HCT116 (cell line): ENCODE measurements around the gene TPMT. TPM values are rescaled to one million over a fixed set of nuclear protein-coding genes. Genes with fewer than 3 reads are reported as not detected.

Experiments
- ATAC-seq: fragments of 200-7000 bp; cut with Tn5 transposase; 2 replicates; pipeline ENCODE4 v1.9.1; 2020; ENCODE audit warnings: mild to moderate bottlenecking, moderate library complexity
- BruUV-seq: library from RNA; stranded (reverse); fragments of 400-500 nt; replicated peaks from 2 replicates; lab custom pipeline; 2021; lab: Mats Ljungman, UMichigan
- CTCF ChIA-PET: fragments of 300-600 bp; sonication (Branson Sonifier 250); formaldehyde crosslinking; loops from one replicate; lab custom pipeline; 2021; ENCODE audit warnings: antibody characterized with exemption; lab: Charles Lee
- POLR2A ChIA-PET: fragments of 300-600, 350-600 bp; sonication (Branson Sonifier 250); formaldehyde crosslinking; loops from one replicate; lab custom pipeline; 2021; ENCODE audit warnings: antibody characterized with exemption; lab: Charles Lee
- RAD21 ChIA-PET, 2 experiments: fragments of 300-600 bp; sonication (Branson Sonifier 250); formaldehyde crosslinking; loops; one replicate each; lab custom pipeline; 2023; ENCODE audit warnings: low total read pairs in 2 of 2; ENCODE audit not compliant: uncharacterized antibody in 2 of 2, unreplicated experiment in 2 of 2, low non-redundant PET in 1 of 2; lab: Charles Lee
- DNase-seq: peaks from one replicate; pipeline ENCODE4 v3.0.0-alpha.2; 2010; ENCODE audit warnings: low read depth, low spot score
- H2AFZ ChIP-seq: fragments of 200-600 bp; shearing (Covaris generic), sonication (generic); 2 replicates; pipeline ENCODE4 v1.6.1; 2017; ENCODE audit warnings: low read depth, mixed run types, mixed read lengths, antibody characterized with exemption, low read length; ENCODE audit not compliant: poor library complexity, severe bottlenecking
- H3K27ac ChIP-seq: 2 replicates; pipeline ENCODE4 v1.5.1; 2012; ENCODE audit warnings: low read depth, low read length
- H3K27me3 ChIP-seq: fragments of 200-600 bp; sonication (generic); 2 replicates; pipeline ENCODE4 v1.6.1; 2016; ENCODE audit warnings: mixed run types, low read length, mixed read lengths; ENCODE audit not compliant: insufficient read depth
- H3K36me3 ChIP-seq, 2 experiments: fragments of 200-500 bp in 1 of 2; fragments of 200-600 bp in 1 of 2; sonication (Bioruptor generic) in 1 of 2; sonication (generic) in 1 of 2; 2 replicates each; pipeline versions ENCODE4 v1.5.1 to v1.6.1; 2014 to 2016; ENCODE audit warnings: low read length in 2 of 2, inconsistent platforms in 1 of 2, mixed read lengths in 1 of 2, mixed run types in 1 of 2; ENCODE audit not compliant: insufficient read depth in 2 of 2, control insufficient read depth in 1 of 2
- H3K4me1 ChIP-seq, 2 experiments: fragments of 200-600 bp in 1 of 2; sonication (generic) in 1 of 2; 2 replicates each; pipeline versions ENCODE4 v1.5.1 to v1.6.1; 2012 to 2017; ENCODE audit warnings: low read length in 2 of 2, inconsistent platforms in 1 of 2, mild to moderate bottlenecking in 1 of 2, mixed read lengths in 1 of 2, mixed run types in 1 of 2, moderate library complexity in 1 of 2; ENCODE audit not compliant: insufficient read depth in 2 of 2, control insufficient read depth in 1 of 2
- H3K4me2 ChIP-seq: fragments of 200-600 bp; sonication (generic); 2 replicates; pipeline ENCODE4 v1.6.1; 2017; ENCODE audit warnings: mixed run types, low read length, mixed read lengths
- H3K4me3 ChIP-seq, 2 experiments: fragments of 200-600 bp in 1 of 2; sonication (generic) in 1 of 2; replicated peaks in 1 of 2; 2 replicates each; pipeline ENCODE4 v1.5.1; 2011 to 2016; ENCODE audit warnings: low read length in 2 of 2, control low read depth in 1 of 2, low read depth in 1 of 2, mild to moderate bottlenecking in 1 of 2, mixed read lengths in 1 of 2, mixed run types in 1 of 2
- H3K79me2 ChIP-seq: fragments of 200-600 bp; sonication (generic); 2 replicates; pipeline ENCODE4 v1.6.1; 2017; ENCODE audit warnings: mild to moderate bottlenecking, mixed run types, low read length, moderate library complexity, mixed read lengths; ENCODE audit not compliant: insufficient read depth
- H3K9ac ChIP-seq: fragments of 200-600 bp; sonication (generic); 2 replicates; pipeline ENCODE4 v1.6.1; 2016; ENCODE audit warnings: low read length, mixed read lengths
- H3K9me2 ChIP-seq: fragments of 200-600 bp; sonication (generic), shearing (Covaris generic); 2 replicates; pipeline ENCODE4 v1.6.1; 2017; ENCODE audit warnings: mixed run types, mild to moderate bottlenecking, moderate library complexity; ENCODE audit not compliant: insufficient read depth
- H3K9me3 ChIP-seq, 2 experiments: fragments of 200-500 bp in 1 of 2; fragments of 200-600 bp in 1 of 2; sonication (Bioruptor generic) in 1 of 2; sonication (generic) in 1 of 2; 2 replicates each; pipeline ENCODE4 v1.6.1; 2014 to 2017; ENCODE audit warnings: low read length in 2 of 2, mixed read lengths in 2 of 2, inconsistent platforms in 1 of 2, low read depth in 1 of 2, mild to moderate bottlenecking in 1 of 2, mixed run types in 1 of 2, moderate library complexity in 1 of 2; ENCODE audit not compliant: control insufficient read depth in 1 of 2, insufficient read depth in 1 of 2
- H4K20me1 ChIP-seq: fragments of 200-600 bp; sonication (generic), shearing (Covaris generic); 2 replicates; pipeline ENCODE4 v1.6.1; 2017; ENCODE audit warnings: mixed run types, mild to moderate bottlenecking, moderate library complexity; ENCODE audit not compliant: insufficient read depth
- CBX3 ChIP-seq: IDR thresholded peaks from 2 replicates; pipeline ENCODE4 v1.6.1; 2012; ENCODE audit warnings: low read depth
- CEBPB ChIP-seq: IDR thresholded peaks from 2 replicates; pipeline ENCODE4 v1.6.1; 2012; ENCODE audit warnings: low read depth
- EGR1 ChIP-seq: IDR thresholded peaks from 2 replicates; pipeline ENCODE4 v1.6.1; 2012; ENCODE audit warnings: low read depth
- ELF1 ChIP-seq: IDR thresholded peaks from 2 replicates; pipeline ENCODE4 v1.6.1; 2012; ENCODE audit warnings: low read depth, borderline replicate concordance
- EZH2 ChIP-seq: fragments of 200-600 bp; sonication (generic); IDR thresholded peaks from 2 replicates; pipeline ENCODE4 v1.6.1; 2017; ENCODE audit warnings: antibody characterized with exemption, mixed run types
- EZH2phosphoT487 ChIP-seq: fragments of 200-600 bp; IDR thresholded peaks from 2 replicates; pipeline ENCODE4 v1.6.1; 2018; ENCODE audit warnings: antibody characterized with exemption, borderline replicate concordance
- FOSL1 ChIP-seq: IDR thresholded peaks from 2 replicates; pipeline ENCODE4 v1.6.1; 2012; ENCODE audit warnings: low read depth
- JUND ChIP-seq: IDR thresholded peaks from 2 replicates; pipeline ENCODE4 v1.6.1; 2012
- POLR2AphosphoS5 ChIP-seq: IDR thresholded peaks from 2 replicates; pipeline ENCODE4 v1.6.1; 2011; ENCODE audit warnings: mild to moderate bottlenecking, low read depth, low read length, moderate library complexity
- RAD21 ChIP-seq: IDR thresholded peaks from 2 replicates; pipeline ENCODE4 v1.6.1; 2012; ENCODE audit warnings: low read depth, mild to moderate bottlenecking
- SIN3A ChIP-seq: IDR thresholded peaks from 2 replicates; pipeline ENCODE4 v1.6.1; 2012; ENCODE audit warnings: low read depth
- SP1 ChIP-seq: IDR thresholded peaks from 2 replicates; pipeline ENCODE4 v1.6.1; 2012; ENCODE audit warnings: low read depth
- TCF7L2 ChIP-seq: IDR thresholded peaks from 2 replicates; pipeline ENCODE4 v1.7.0; 2011; ENCODE audit warnings: borderline replicate concordance, inconsistent platforms; ENCODE audit not compliant: insufficient read depth, insufficient read length; ENCODE audit errors: extremely low read depth
- YY1 ChIP-seq: IDR thresholded peaks from 2 replicates; pipeline ENCODE4 v1.6.1; 2011; ENCODE audit warnings: low read length, low read depth, moderate library complexity, mild to moderate bottlenecking; ENCODE audit not compliant: insufficient replicate concordance; ENCODE audit errors: extremely low read depth
- ZFX ChIP-seq: fragments of 450-650 bp; IDR thresholded peaks from 2 replicates; pipeline ENCODE4 v1.6.1; 2017
- ZNF274 ChIP-seq: fragments of 200-500 bp; sonication (Bioruptor generic); IDR thresholded peaks from 2 replicates; pipeline ENCODE4 v1.6.1; 2014; ENCODE audit warnings: mild to moderate bottlenecking, low read depth, low read length, inconsistent platforms
- intact Hi-C: fragments of 100-400 bp; cut with micrococcal nuclease; formaldehyde crosslinking; loops from 2 replicates; pipeline ENCODE4 v1.10.0; 2022
- total RNA-seq: library from RNA; stranded (reverse); gene quantifications from one replicate; pipeline ENCODE4 v1.2.1, GENCODE V29; 2021; ENCODE audit not compliant: unreplicated experiment
- TF ChIP-seq, protein P1 (sequence below): IDR thresholded peaks from 2 replicates; pipeline ENCODE4 v1.6.1; 2012; ENCODE audit warnings: low read depth
- TF ChIP-seq, protein P2 (sequence below): IDR thresholded peaks from 2 replicates; pipeline ENCODE4 v1.6.1; 2011; ENCODE audit warnings: mild to moderate bottlenecking, low read length, moderate library complexity; ENCODE audit not compliant: insufficient replicate concordance; ENCODE audit errors: extremely low read depth
- TF ChIP-seq, protein P3 (sequence below): IDR thresholded peaks from 2 replicates; pipeline ENCODE4 v1.6.1; 2012

Gene TPMT
- total RNA-seq, 1 experiment from 2014 or later = 10.1 TPM

DNA sequence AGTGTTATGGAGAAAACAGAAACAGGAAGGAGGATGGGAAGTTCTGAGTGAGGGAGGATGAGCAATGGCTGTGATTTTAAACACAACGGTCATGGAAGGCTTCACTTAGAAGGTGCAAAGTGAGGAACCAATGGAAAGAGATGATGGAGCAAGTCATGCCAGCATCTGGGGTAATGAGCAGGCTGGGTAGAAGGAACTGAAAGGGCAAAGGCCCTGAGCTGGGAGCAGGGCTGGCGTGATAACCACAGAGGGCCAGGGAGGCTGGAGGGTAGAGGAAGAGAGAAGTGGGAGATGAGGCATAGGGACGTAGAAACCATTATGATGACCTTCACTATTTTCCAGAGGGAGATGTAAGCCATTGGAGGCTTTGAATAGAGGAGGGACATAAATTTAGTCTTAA lies 76.0 kb downstream of the TPMT start:
- CTCF ChIA-PET = no interaction called here
- H2AFZ ChIP-seq = no peak overlapping the region
- intact Hi-C loops = no loop called here
- no peak overlapping the region for H3K27ac ChIP-seq
- TF ChIP-seq SIN3A = no peak
- TF ChIP-seq ZFX = no peak
- TF ChIP-seq TCF7L2 = no peak
- no peak for TF ChIP-seq EZH2
- no peak for TF ChIP-seq JUND
- no peak for TF ChIP-seq SP1
- TF ChIP-seq FOSL1 = no peak
- TF ChIP-seq YY1 = no peak
- TF ChIP-seq, protein P1, sequence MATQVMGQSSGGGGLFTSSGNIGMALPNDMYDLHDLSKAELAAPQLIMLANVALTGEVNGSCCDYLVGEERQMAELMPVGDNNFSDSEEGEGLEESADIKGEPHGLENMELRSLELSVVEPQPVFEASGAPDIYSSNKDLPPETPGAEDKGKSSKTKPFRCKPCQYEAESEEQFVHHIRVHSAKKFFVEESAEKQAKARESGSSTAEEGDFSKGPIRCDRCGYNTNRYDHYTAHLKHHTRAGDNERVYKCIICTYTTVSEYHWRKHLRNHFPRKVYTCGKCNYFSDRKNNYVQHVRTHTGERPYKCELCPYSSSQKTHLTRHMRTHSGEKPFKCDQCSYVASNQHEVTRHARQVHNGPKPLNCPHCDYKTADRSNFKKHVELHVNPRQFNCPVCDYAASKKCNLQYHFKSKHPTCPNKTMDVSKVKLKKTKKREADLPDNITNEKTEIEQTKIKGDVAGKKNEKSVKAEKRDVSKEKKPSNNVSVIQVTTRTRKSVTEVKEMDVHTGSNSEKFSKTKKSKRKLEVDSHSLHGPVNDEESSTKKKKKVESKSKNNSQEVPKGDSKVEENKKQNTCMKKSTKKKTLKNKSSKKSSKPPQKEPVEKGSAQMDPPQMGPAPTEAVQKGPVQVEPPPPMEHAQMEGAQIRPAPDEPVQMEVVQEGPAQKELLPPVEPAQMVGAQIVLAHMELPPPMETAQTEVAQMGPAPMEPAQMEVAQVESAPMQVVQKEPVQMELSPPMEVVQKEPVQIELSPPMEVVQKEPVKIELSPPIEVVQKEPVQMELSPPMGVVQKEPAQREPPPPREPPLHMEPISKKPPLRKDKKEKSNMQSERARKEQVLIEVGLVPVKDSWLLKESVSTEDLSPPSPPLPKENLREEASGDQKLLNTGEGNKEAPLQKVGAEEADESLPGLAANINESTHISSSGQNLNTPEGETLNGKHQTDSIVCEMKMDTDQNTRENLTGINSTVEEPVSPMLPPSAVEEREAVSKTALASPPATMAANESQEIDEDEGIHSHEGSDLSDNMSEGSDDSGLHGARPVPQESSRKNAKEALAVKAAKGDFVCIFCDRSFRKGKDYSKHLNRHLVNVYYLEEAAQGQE = no peak
- TF ChIP-seq RAD21 = no peak
- no peak for TF ChIP-seq EGR1
- TF ChIP-seq, protein P2, sequence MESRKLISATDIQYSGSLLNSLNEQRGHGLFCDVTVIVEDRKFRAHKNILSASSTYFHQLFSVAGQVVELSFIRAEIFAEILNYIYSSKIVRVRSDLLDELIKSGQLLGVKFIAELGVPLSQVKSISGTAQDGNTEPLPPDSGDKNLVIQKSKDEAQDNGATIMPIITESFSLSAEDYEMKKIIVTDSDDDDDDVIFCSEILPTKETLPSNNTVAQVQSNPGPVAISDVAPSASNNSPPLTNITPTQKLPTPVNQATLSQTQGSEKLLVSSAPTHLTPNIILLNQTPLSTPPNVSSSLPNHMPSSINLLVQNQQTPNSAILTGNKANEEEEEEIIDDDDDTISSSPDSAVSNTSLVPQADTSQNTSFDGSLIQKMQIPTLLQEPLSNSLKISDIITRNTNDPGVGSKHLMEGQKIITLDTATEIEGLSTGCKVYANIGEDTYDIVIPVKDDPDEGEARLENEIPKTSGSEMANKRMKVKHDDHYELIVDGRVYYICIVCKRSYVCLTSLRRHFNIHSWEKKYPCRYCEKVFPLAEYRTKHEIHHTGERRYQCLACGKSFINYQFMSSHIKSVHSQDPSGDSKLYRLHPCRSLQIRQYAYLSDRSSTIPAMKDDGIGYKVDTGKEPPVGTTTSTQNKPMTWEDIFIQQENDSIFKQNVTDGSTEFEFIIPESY = no peak
- TF ChIP-seq CBX3 = no peak
- no peak for TF ChIP-seq POLR2AphosphoS5
- no peak for TF ChIP-seq EZH2phosphoT487
- no peak for TF ChIP-seq ZNF274
- TF ChIP-seq CEBPB = no peak
- TF ChIP-seq, protein P3, sequence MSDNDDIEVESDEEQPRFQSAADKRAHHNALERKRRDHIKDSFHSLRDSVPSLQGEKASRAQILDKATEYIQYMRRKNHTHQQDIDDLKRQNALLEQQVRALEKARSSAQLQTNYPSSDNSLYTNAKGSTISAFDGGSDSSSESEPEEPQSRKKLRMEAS = no peak
- TF ChIP-seq ELF1 = no peak
- no peaks in the 10 kb centered on the region for H3K27me3 ChIP-seq
- H3K9me2 ChIP-seq = no peaks in the 10 kb centered on the region
- H3K9ac ChIP-seq = no peak overlapping the region
- H3K4me1 ChIP-seq = no peaks in the 10 kb centered on the region
- no peaks in the 10 kb centered on the region for H4K20me1 ChIP-seq
- DNase-seq (no peak), ATAC-seq (no peak)
- H3K36me3 ChIP-seq = no peaks in the 10 kb centered on the region
- H3K79me2 ChIP-seq = no peaks in the 10 kb centered on the region
- H3K4me2 ChIP-seq = no peak overlapping the region
- BruUV-seq = no TSS peak
- RAD21 ChIA-PET = no interaction called here
- H3K4me3 ChIP-seq = no peak overlapping the region
- POLR2A ChIA-PET = no interaction called here
- 0 out of 4 replicates have a peak, but pooled peaks cover 3 to 5% of the 10 kb centered on the region in 2 experiments for H3K9me3 ChIP-seq
